Thyroid gland (tissue), 4 donors: Measurements from ENCODE around the gene SND1. TPM values are rescaled to one million over a fixed set of nuclear protein-coding genes. Genes with fewer than 3 reads are reported as not detected.

ENCODE experiments used
- DNase-seq, 2 donors: peaks; one replicate each; pipeline ENCODE4 v3.0.0-alpha.2; 2019
- H3K27ac ChIP-seq, 3 donors: fragments of 200-600 bp; sonication (generic); 1 replicate in 2 of 3; 2 replicates in 1 of 3; pipeline ENCODE4 v1.5.1; 2016 to 2019; ENCODE audit warnings: mild to moderate bottlenecking in 1 of 3, moderate library complexity in 1 of 3
- H3K27me3 ChIP-seq: fragments of 200-600 bp; sonication (generic); one replicate; pipeline ENCODE4 v1.5.1; 2019
- H3K36me3 ChIP-seq, 2 donors: fragments of 200-600 bp; sonication (generic); one replicate each; pipeline ENCODE4 v1.5.1; 2016 to 2019
- H3K4me1 ChIP-seq, 2 donors: fragments of 200-600 bp; sonication (generic); one replicate each; pipeline ENCODE4 v1.5.1; 2017 to 2019
- H3K4me3 ChIP-seq, 3 donors: fragments of 200-600 bp; sonication (generic); replicated peaks in 1 of 3; 1 replicate in 2 of 3; 2 replicates in 1 of 3; pipeline ENCODE4 v1.5.1; 2016; ENCODE audit warnings: mild to moderate bottlenecking in 1 of 3
- H3K9me3 ChIP-seq: fragments of 200-600 bp; sonication (generic); one replicate; pipeline ENCODE4 v1.5.1; 2017
- CTCF ChIP-seq, 6 experiments: fragments of 200-600 bp in 3 of 6; fragments of 450-650 bp in 3 of 6; sonication (generic) in 3 of 6; IDR thresholded peaks; one replicate each; pipeline ENCODE4 v1.5.1; 2016 to 2019; ENCODE audit warnings: antibody characterized with exemption in 6 of 6, mild to moderate bottlenecking in 2 of 6, inconsistent platforms in 1 of 6, moderate library complexity in 1 of 6
- POLR2A ChIP-seq, 2 donors: fragments of 450-650 bp; IDR thresholded peaks; one replicate each; pipeline ENCODE4 v1.6.1; 2017; ENCODE audit warnings: antibody characterized with exemption in 2 of 2, mild to moderate bottlenecking in 2 of 2, moderate library complexity in 1 of 2
- WGBS, 2 donors: methylation state at CpG; one replicate each; pipeline ENCODE4 v1.1.5; 2017; 5-methylcytosine and 5-hydroxymethylcytosine counted together
- intact Hi-C: fragments of 100-400 bp; cut with DNase I; formaldehyde crosslinking; loops from one replicate; pipeline ENCODE4 v1.15.1; 2023
- total RNA-seq, 4 donors: library from RNA; depleted of rRNA; stranded (reverse); fragments of >200 nt; gene quantifications; one replicate each; pipeline ENCODE4 v1.2.3, GENCODE V29; 2016

Gene SND1
- total RNA-seq, 4 donors from 2014 or later: 126 to 167 (median 144) TPM

- TF ChIP-seq CTCF (IDR thresholded peaks at IDR 0.05) (no peak), POLR2A (IDR thresholded peaks at IDR 0.05) (no peak)
Observed at GRCh38 chr7:127733986-127734385, 82.0 kb downstream of the SND1 start.

GRCh38 chr7:127736511-127736910, 84.5 kb downstream of the SND1 start:
- TF ChIP-seq CTCF (IDR thresholded peaks at IDR 0.05) (no peak), POLR2A (IDR thresholded peaks at IDR 0.05) (no peak)
- no peak overlapping the region for H3K4me3 ChIP-seq
- no peak overlapping the region for H3K27ac ChIP-seq
- DNase-seq: no peak
- H3K36me3 ChIP-seq: no peaks in the 10 kb centered on the region
- H3K27me3 ChIP-seq: no peaks in the 10 kb centered on the region
- H3K4me1 ChIP-seq: no peaks in the 10 kb centered on the region
- WGBS, 2 donors: 92 to 93% methylated on average over 5 of the region's 5 CpGs
- intact Hi-C loops: no loop called here
- no peaks in the 10 kb centered on the region for H3K9me3 ChIP-seq

More at GRCh38 chr7:127733986-127734385, 82.0 kb downstream of the SND1 start:
- peaks cover 0 to 4% of the 10 kb centered on the region in 2 donors for H3K36me3 ChIP-seq
- no peaks in the 10 kb centered on the region for H3K4me1 ChIP-seq
- WGBS, 2 donors: 85 to 89% methylated on average over 3 of the region's 3 CpGs
- DNase-seq: no peak
- intact Hi-C loops: no loop called here
- H3K27me3 ChIP-seq: no peaks in the 10 kb centered on the region
- H3K4me3 ChIP-seq: no peak overlapping the region
- no peak overlapping the region for H3K27ac ChIP-seq
- H3K9me3 ChIP-seq: no peaks in the 10 kb centered on the region

- no peak for DNase-seq
- no peaks in the 10 kb centered on the region for H3K4me1 ChIP-seq
- no peaks in the 10 kb centered on the region for H3K9me3 ChIP-seq
- H3K36me3 ChIP-seq: no peaks in the 10 kb centered on the region
- 96 to 100% methylated on average over 2 of the region's 2 CpGs for WGBS, 2 donors
- H3K4me3 ChIP-seq: no peak overlapping the region
- H3K27me3 ChIP-seq: no peaks in the 10 kb centered on the region
- H3K27ac ChIP-seq: no peak overlapping the region
- TF ChIP-seq CTCF (IDR thresholded peaks at IDR 0.05) (no peak), POLR2A (IDR thresholded peaks at IDR 0.05) (no peak)
- intact Hi-C loops: no loop called here
Observed at GRCh38 chr7:127738859-127739258, 86.9 kb downstream of the SND1 start.

GRCh38 chr7:127741764-127742375, 89.9 kb downstream of the SND1 start:
- no peak for DNase-seq
- no peaks in the 10 kb centered on the region for H3K9me3 ChIP-seq
- peaks cover 0 to 4% of the 10 kb centered on the region in 2 donors for H3K4me1 ChIP-seq
- intact Hi-C loops: no loop called here
- H3K36me3 ChIP-seq: no peaks in the 10 kb centered on the region
- 69 to 84% methylated on average over 3 of the region's 3 CpGs for WGBS, 2 donors
- no peaks in the 10 kb centered on the region for H3K27me3 ChIP-seq
- H3K27ac ChIP-seq: no peak overlapping the region
- no peak overlapping the region for H3K4me3 ChIP-seq
- TF ChIP-seq CTCF (IDR thresholded peaks at IDR 0.05): no peak
- no peak for TF ChIP-seq POLR2A (IDR thresholded peaks at IDR 0.05)

GRCh38 chr7:127745445-127745844, 93.5 kb downstream of the SND1 start:
- H3K4me1 ChIP-seq: peaks cover 0 to 4% of the 10 kb centered on the region in 2 donors
- H3K27ac ChIP-seq: no peak overlapping the region
- DNase-seq: no peak
- intact Hi-C loops: no loop called here
- TF ChIP-seq POLR2A (IDR thresholded peaks at IDR 0.05): no peak
- TF ChIP-seq CTCF (IDR thresholded peaks at IDR 0.05): no peak
- 85 to 93% methylated on average over 1 of the region's 1 CpG for WGBS, 2 donors
- no peak overlapping the region for H3K4me3 ChIP-seq
- H3K9me3 ChIP-seq: no peaks in the 10 kb centered on the region
- no peaks in the 10 kb centered on the region for H3K27me3 ChIP-seq
- no peaks in the 10 kb centered on the region for H3K36me3 ChIP-seq
